ENCODE results near the gene CLNK.

DNA sequence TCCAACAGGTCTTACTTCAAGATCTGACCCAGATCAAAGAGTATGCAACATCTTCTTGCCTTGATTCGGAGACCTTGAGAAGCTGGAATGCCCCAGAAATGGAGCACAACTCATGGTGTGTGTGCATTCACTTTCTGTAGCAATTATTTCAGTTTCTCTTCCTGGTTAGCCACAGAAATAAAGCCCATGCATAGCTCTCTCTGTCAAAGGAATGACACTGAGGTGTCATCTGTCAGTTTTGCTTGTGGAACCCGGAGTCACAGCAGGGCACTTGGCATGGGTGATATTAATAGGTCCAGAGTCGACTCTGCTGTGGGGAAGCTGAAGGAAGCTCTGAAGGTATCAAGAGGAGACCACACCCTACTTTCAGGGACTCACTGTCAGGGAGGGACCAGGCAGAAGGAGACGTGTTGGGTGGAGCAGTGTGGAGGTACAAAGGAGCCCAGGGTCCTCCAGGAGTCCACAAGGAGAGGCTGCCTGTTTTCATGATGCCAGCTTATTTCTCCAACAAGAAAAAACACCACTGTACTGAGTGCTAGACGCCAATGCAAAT lies 10.7 kb downstream of the CLNK start:
- TF ChIP-seq GATA3 (IDR thresholded peaks at IDR 0.05; ENCODE audit: low read depth, low read length), result no peak
- TF ChIP-seq GATA2 (IDR thresholded peaks at IDR 0.05; ENCODE audit: low read depth, low read length), result no peak

Data from SH-SY5Y (cell line).